H9 (cell line): ENCODE measurements around the gene ASIC4. TPM values are rescaled to one million over a fixed set of nuclear protein-coding genes. Genes with fewer than 3 reads are reported as not detected.

Experiments
- DNase-seq: peaks from one replicate; pipeline ENCODE4 v3.0.0-alpha.2; 2017
- H2AFZ ChIP-seq: one replicate; pipeline ENCODE4 v1.6.1; 2013; ENCODE audit warnings: mild to moderate bottlenecking, low read length, control low read depth, moderate library complexity
- H2AK5ac ChIP-seq: 2 replicates; pipeline ENCODE4 v1.6.1; 2013; ENCODE audit warnings: low read length, control low read depth, mixed read lengths; ENCODE audit not compliant: insufficient read length
- H2BK120ac ChIP-seq: one replicate; pipeline ENCODE4 v1.6.1; 2013; ENCODE audit warnings: low read depth, mild to moderate bottlenecking, low read length, control low read depth, inconsistent platforms; ENCODE audit not compliant: poor library complexity, severe bottlenecking
- H2BK12ac ChIP-seq: 2 replicates; pipeline ENCODE4 v1.6.1; 2013; ENCODE audit warnings: low read length, control low read depth, mixed read lengths, low read depth; ENCODE audit not compliant: insufficient read length
- H2BK15ac ChIP-seq: 2 replicates; pipeline ENCODE4 v1.6.1; 2013; ENCODE audit warnings: low read depth, low read length, control low read depth
- H2BK20ac ChIP-seq: one replicate; pipeline ENCODE4 v1.6.1; 2013; ENCODE audit warnings: low read depth, mild to moderate bottlenecking, low read length, control low read depth, inconsistent platforms; ENCODE audit not compliant: poor library complexity, severe bottlenecking
- H2BK5ac ChIP-seq: 2 replicates; pipeline ENCODE4 v1.6.1; 2013; ENCODE audit warnings: low read length, control low read depth, mixed read lengths; ENCODE audit not compliant: insufficient read length
- H3K14ac ChIP-seq: 2 replicates; pipeline ENCODE4 v1.6.1; 2013; ENCODE audit warnings: low read length, control low read depth; ENCODE audit not compliant: insufficient read depth
- H3K18ac ChIP-seq: 2 replicates; pipeline ENCODE4 v1.6.1; 2013; ENCODE audit warnings: low read depth, mild to moderate bottlenecking, mixed read lengths, low read length, control low read depth; ENCODE audit not compliant: insufficient read length
- H3K23ac ChIP-seq: 2 replicates; pipeline ENCODE4 v1.6.1; 2013; ENCODE audit warnings: low read length, control low read depth, mixed read lengths, low read depth; ENCODE audit not compliant: insufficient read length
- H3K23me2 ChIP-seq: 2 replicates; pipeline ENCODE4 v1.6.1; 2013; ENCODE audit warnings: low read depth, mild to moderate bottlenecking, mixed read lengths, low read length, control low read depth; ENCODE audit not compliant: insufficient read length, poor library complexity, severe bottlenecking
- H3K27ac ChIP-seq: 2 replicates; pipeline ENCODE4 v1.5.1; 2013; ENCODE audit warnings: low read length, control low read depth, mixed read lengths, low read depth; ENCODE audit not compliant: insufficient read length
- H3K27me3 ChIP-seq: 2 replicates; pipeline ENCODE4 v1.6.1; 2013; ENCODE audit warnings: low read length, control low read depth, inconsistent platforms; ENCODE audit not compliant: insufficient read depth
- H3K4ac ChIP-seq: 2 replicates; pipeline ENCODE4 v1.6.1; 2013; ENCODE audit warnings: low read depth, mild to moderate bottlenecking, control low read depth, inconsistent platforms, low read length, moderate library complexity
- H3K4me1 ChIP-seq: 2 replicates; pipeline ENCODE4 v1.6.1; 2013; ENCODE audit warnings: low read length, control low read depth, inconsistent platforms; ENCODE audit not compliant: insufficient read depth
- H3K4me2 ChIP-seq: 2 replicates; pipeline ENCODE4 v1.6.1; 2013; ENCODE audit warnings: low read length, control low read depth, mixed read lengths; ENCODE audit not compliant: insufficient read length, insufficient read depth
- H3K56ac ChIP-seq: 2 replicates; pipeline ENCODE4 v1.6.1; 2013; ENCODE audit warnings: low read depth, mild to moderate bottlenecking, mixed read lengths, low read length, control low read depth; ENCODE audit not compliant: insufficient read length
- H3K79me1 ChIP-seq: 2 replicates; pipeline ENCODE4 v1.6.1; 2013; ENCODE audit warnings: low read depth, mild to moderate bottlenecking, moderate library complexity, low read length, control low read depth, inconsistent platforms; ENCODE audit not compliant: insufficient read depth, poor library complexity, severe bottlenecking
- H3K79me2 ChIP-seq: 2 replicates; pipeline ENCODE4 v1.6.1; 2013; ENCODE audit warnings: low read length, control low read depth, inconsistent platforms; ENCODE audit not compliant: insufficient read depth
- H3K9ac ChIP-seq: 2 replicates; pipeline ENCODE4 v1.6.1; 2013; ENCODE audit warnings: low read length, control low read depth, mixed read lengths; ENCODE audit not compliant: insufficient read length; ENCODE audit errors: extremely low read depth
- H3K9me3 ChIP-seq: one replicate; pipeline ENCODE4 v1.6.1; 2013; ENCODE audit warnings: low read depth, low read length, inconsistent platforms; ENCODE audit not compliant: control insufficient read depth
- H3T11ph ChIP-seq: one replicate; pipeline ENCODE4 v1.6.1; 2013; ENCODE audit warnings: mild to moderate bottlenecking, low read length, control low read depth, inconsistent platforms
- H4K20me1 ChIP-seq: one replicate; pipeline ENCODE4 v1.6.1; 2013; ENCODE audit not compliant: control insufficient read depth, insufficient read length, insufficient read depth
- H4K5ac ChIP-seq: 2 replicates; pipeline ENCODE4 v1.6.1; 2013; ENCODE audit warnings: low read depth, mild to moderate bottlenecking, mixed read lengths, low read length, control low read depth; ENCODE audit not compliant: insufficient read length
- H4K8ac ChIP-seq: replicated peaks from 2 replicates; pipeline ENCODE4 v1.6.1; 2013; ENCODE audit warnings: low read length, control low read depth, mixed read lengths, low read depth; ENCODE audit not compliant: insufficient read length
- H4K91ac ChIP-seq: 2 replicates; pipeline ENCODE4 v1.6.1; 2013; ENCODE audit warnings: low read depth, mild to moderate bottlenecking, moderate library complexity, mixed read lengths, low read length, control low read depth; ENCODE audit not compliant: insufficient read length
- H3K27ac Mint-ChIP-seq, 3 experiments: 2 replicates in 2 of 3; 3 replicates in 1 of 3; pipeline ENCODE4 v1.8.0; 2020 to 2021; ENCODE audit warnings: mixed read lengths in 3 of 3, mild to moderate bottlenecking in 1 of 3, moderate library complexity in 1 of 3
- H3K27me3 Mint-ChIP-seq: 2 replicates; pipeline ENCODE4 v1.8.0; 2021; ENCODE audit warnings: low read depth, mild to moderate bottlenecking, moderate library complexity, mixed read lengths
- H3K36me3 Mint-ChIP-seq, 3 experiments: 2 replicates in 2 of 3; 3 replicates in 1 of 3; pipeline ENCODE4 v1.8.0; 2020 to 2021; ENCODE audit warnings: low read depth in 3 of 3, mixed read lengths in 3 of 3; ENCODE audit not compliant: insufficient read depth in 1 of 3
- H3K4me1 Mint-ChIP-seq, 2 experiments: 2 replicates each; pipeline ENCODE4 v1.8.0; 2020; ENCODE audit warnings: mixed read lengths in 2 of 2
- H3K4me3 Mint-ChIP-seq, 2 experiments: 2 replicates in 1 of 2; 3 replicates in 1 of 2; pipeline ENCODE4 v1.8.0; 2020 to 2021; ENCODE audit warnings: mild to moderate bottlenecking in 2 of 2, mixed read lengths in 2 of 2, moderate library complexity in 1 of 2
- H3K9me3 Mint-ChIP-seq, 2 experiments: 2 replicates in 1 of 2; 3 replicates in 1 of 2; pipeline ENCODE4 v1.8.0; 2020; ENCODE audit warnings: mild to moderate bottlenecking in 2 of 2, mixed read lengths in 2 of 2, moderate library complexity in 1 of 2
- CTCF ChIP-seq: fragments of 200-600 bp; sonication (generic); conservative IDR thresholded peaks from 3 replicates; pipeline ENCODE4 v1.8.0; 2021; ENCODE audit warnings: antibody characterized with exemption, mild to moderate bottlenecking
- WGBS: extraction: QIAGEN DNeasy Blood & Tissue Kit; methylation state at CpG from one replicate; pipeline ENCODE4 v1.1.7; 2013; ENCODE audit warnings: missing lambda C conversion rate, low lambda C conversion rate, mixed read lengths; ENCODE audit not compliant: insufficient read length; ENCODE audit errors: extremely low coverage; 5-methylcytosine and 5-hydroxymethylcytosine counted together
- total RNA-seq: library from RNA; stranded (reverse); gene quantifications from 2 replicates; pipeline ENCODE4 v1.2.1, GENCODE V29; 2021

Gene ASIC4
- total RNA-seq, 1 experiment from 2014 or later, result 0.37 TPM

GRCh38 chr2:219538956-219539788 lies 24.9 kb downstream of the ASIC4 start:
- H3K9ac ChIP-seq, result no peak overlapping the region
- no peaks in the 10 kb centered on the region for H3K79me1 ChIP-seq
- H2BK5ac ChIP-seq, result no peak overlapping the region
- no peak overlapping the region for H3T11ph ChIP-seq
- no peaks in the 10 kb centered on the region for H4K20me1 ChIP-seq
- no peak overlapping the region for H2BK20ac ChIP-seq
- no peak for DNase-seq
- Mint-ChIP-seq H3K36me3 (peaks cover 14 to 28% (median 21%) of the 10 kb centered on the region in 3 experiments), H3K27me3 (peaks cover 4% of the 10 kb centered on the region), H3K4me1 (peaks cover 33 to 37% of the 10 kb centered on the region in 2 experiments), H3K27ac (peak overlapping the region in 1 of 3 experiments; percentile 92; a peak in 2 of 7 replicates), H3K9me3 (peaks cover 0 to 1% of the 10 kb centered on the region in 2 experiments; a peak in 3 of 5 replicates), H3K4me3 (no peak overlapping the region; a peak in 1 of 5 replicates)
- H4K5ac ChIP-seq, result no peak overlapping the region
- no peaks in the 10 kb centered on the region for H3K79me2 ChIP-seq
- H2AFZ ChIP-seq, result no peak overlapping the region
- peaks cover 12% of the 10 kb centered on the region for H3K23me2 ChIP-seq
- H3K27me3 ChIP-seq, result no peaks in the 10 kb centered on the region
- H3K18ac ChIP-seq, result no peak overlapping the region
- no peak overlapping the region for H4K8ac ChIP-seq
- H3K4me1 ChIP-seq, result peaks cover 8% of the 10 kb centered on the region; the same call in 1 of the 2 replicates
- no peak overlapping the region for H3K4ac ChIP-seq
- no peak for TF ChIP-seq CTCF
- WGBS, result no CpG with 5 or more reads among the region's 32 CpGs
- no peak overlapping the region for H4K91ac ChIP-seq
- no peak overlapping the region for H3K23ac ChIP-seq
- no peak overlapping the region for H3K14ac ChIP-seq
- no peak overlapping the region for H3K27ac ChIP-seq
- H3K56ac ChIP-seq, result no peak overlapping the region
- no peak overlapping the region for H2AK5ac ChIP-seq
- H2BK12ac ChIP-seq, result no peak overlapping the region
- no peak overlapping the region for H2BK120ac ChIP-seq
- H3K4me2 ChIP-seq, result no peak overlapping the region
- H2BK15ac ChIP-seq, result no peak overlapping the region
- no peaks in the 10 kb centered on the region for H3K9me3 ChIP-seq
